GM12864 (cell line): ENCODE measurements around the gene TMED4.
"Not testable (repeated sequence)": the region's sequence is repeated elsewhere in the genome, so short reads cannot be mapped to it uniquely, and the experiment has no call there.

Source experiments
- DNase-seq: peaks from one replicate; pipeline ENCODE4 v3.0.0-alpha.2; 2011; ENCODE audit warnings: low read depth
- H3K4me3 ChIP-seq: 2 replicates; pipeline ENCODE4 v1.5.1; 2011; ENCODE audit warnings: mild to moderate bottlenecking, low read depth, low read length, control low read depth
- CTCF ChIP-seq: IDR thresholded peaks from 2 replicates; pipeline ENCODE4 v1.5.1; 2011; ENCODE audit warnings: low read depth, mild to moderate bottlenecking, moderate library complexity, low read length, control low read depth, inconsistent platforms; ENCODE audit errors: missing control alignments

Gene TMED4

GRCh38 chr7:44561962-44562621 is 19.9 kb downstream of the TMED4 start:
- TF ChIP-seq CTCF, result no peak

GRCh38 chr7:44561481-44561880 is 20.6 kb downstream of the TMED4 start:
- DNase-seq, result no peak
- no peak overlapping the region for H3K4me3 ChIP-seq
- TF ChIP-seq CTCF, result no peak

More at GRCh38 chr7:44561962-44562621, 19.9 kb downstream of the TMED4 start:
- no peak overlapping the region for H3K4me3 ChIP-seq
- DNase-seq, result no peak

- no peak for TF ChIP-seq CTCF
- no peak for DNase-seq
- no peak overlapping the region for H3K4me3 ChIP-seq
Observed at GRCh38 chr7:44559485-44559884, 22.5 kb downstream of the TMED4 start.

- no peak for DNase-seq
- no peak overlapping the region for H3K4me3 ChIP-seq
- TF ChIP-seq CTCF, result no peak
Observed at GRCh38 chr7:44557485-44557884, 24.5 kb downstream of the TMED4 start.

GRCh38 chr7:44555350-44555749 is 26.7 kb downstream of the TMED4 start:
- no peak overlapping the region for H3K4me3 ChIP-seq
- TF ChIP-seq CTCF, result no peak
- no peak for DNase-seq

- not testable (repeated sequence) for H3K4me3 ChIP-seq, DNase-seq
Observed at GRCh38 chr7:44552473-44553005, 29.5 kb downstream of the TMED4 start.

GRCh38 chr7:44549457-44549856 is 32.6 kb downstream of the TMED4 start:
- no peak overlapping the region for H3K4me3 ChIP-seq
- no peak for DNase-seq
- no peak for TF ChIP-seq CTCF
